HL-60 (cell line): ENCODE measurements around the gene RASAL1.

Source experiments
- POLR2AphosphoS5 ChIP-seq: IDR thresholded peaks from 2 replicates; pipeline ENCODE4 v1.6.1; 2012; ENCODE audit warnings: low read depth
- TF ChIP-seq, protein P1 (sequence below): IDR thresholded peaks from one replicate; pipeline ENCODE4 v1.5.1; 2011; ENCODE audit warnings: low read length, control low read depth, inconsistent platforms; ENCODE audit not compliant: insufficient read depth

DNA sequence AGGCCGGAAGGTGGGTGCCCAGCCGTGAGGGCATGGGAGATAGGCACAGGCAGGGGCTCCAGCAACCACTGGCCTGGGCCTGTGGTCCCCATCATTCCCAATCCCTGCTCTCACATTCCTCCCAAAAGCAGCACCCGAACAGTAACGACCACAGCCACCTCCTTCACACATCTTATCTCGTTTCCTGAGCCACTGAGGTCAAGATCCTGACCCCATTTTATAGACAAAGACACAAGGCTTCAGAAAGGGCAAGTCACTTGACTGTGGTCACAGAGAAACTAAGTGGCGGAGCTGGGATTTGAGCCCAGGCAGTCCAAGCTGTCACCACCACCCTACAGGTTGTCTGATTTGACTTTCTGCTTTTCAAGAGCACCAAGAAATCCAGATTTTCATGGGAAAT is 40.2 kb downstream of the RASAL1 start:
- no peak for TF ChIP-seq POLR2AphosphoS5
- TF ChIP-seq, protein P1, sequence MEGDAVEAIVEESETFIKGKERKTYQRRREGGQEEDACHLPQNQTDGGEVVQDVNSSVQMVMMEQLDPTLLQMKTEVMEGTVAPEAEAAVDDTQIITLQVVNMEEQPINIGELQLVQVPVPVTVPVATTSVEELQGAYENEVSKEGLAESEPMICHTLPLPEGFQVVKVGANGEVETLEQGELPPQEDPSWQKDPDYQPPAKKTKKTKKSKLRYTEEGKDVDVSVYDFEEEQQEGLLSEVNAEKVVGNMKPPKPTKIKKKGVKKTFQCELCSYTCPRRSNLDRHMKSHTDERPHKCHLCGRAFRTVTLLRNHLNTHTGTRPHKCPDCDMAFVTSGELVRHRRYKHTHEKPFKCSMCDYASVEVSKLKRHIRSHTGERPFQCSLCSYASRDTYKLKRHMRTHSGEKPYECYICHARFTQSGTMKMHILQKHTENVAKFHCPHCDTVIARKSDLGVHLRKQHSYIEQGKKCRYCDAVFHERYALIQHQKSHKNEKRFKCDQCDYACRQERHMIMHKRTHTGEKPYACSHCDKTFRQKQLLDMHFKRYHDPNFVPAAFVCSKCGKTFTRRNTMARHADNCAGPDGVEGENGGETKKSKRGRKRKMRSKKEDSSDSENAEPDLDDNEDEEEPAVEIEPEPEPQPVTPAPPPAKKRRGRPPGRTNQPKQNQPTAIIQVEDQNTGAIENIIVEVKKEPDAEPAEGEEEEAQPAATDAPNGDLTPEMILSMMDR = no peak
